Astrocyte (in vitro differentiated cells and primary cell): ENCODE measurements around the gene LIN7A.

Source experiments
- EZH2 ChIP-seq: IDR thresholded peaks from 2 replicates; pipeline ENCODE4 v1.6.1; 2012; ENCODE audit warnings: mild to moderate bottlenecking, low read length, inconsistent platforms; ENCODE audit not compliant: insufficient read depth
- TF ChIP-seq, protein P1 (sequence below): IDR thresholded peaks from 2 replicates; pipeline ENCODE4 v1.5.1; 2011; ENCODE audit warnings: low read depth, mild to moderate bottlenecking, inconsistent platforms, low read length, moderate library complexity; ENCODE audit not compliant: insufficient read depth

GRCh38 chr12:80745851-80746505 lies 191.8 kb downstream of the LIN7A start:
- TF ChIP-seq EZH2, result no peak
- TF ChIP-seq, protein P1, sequence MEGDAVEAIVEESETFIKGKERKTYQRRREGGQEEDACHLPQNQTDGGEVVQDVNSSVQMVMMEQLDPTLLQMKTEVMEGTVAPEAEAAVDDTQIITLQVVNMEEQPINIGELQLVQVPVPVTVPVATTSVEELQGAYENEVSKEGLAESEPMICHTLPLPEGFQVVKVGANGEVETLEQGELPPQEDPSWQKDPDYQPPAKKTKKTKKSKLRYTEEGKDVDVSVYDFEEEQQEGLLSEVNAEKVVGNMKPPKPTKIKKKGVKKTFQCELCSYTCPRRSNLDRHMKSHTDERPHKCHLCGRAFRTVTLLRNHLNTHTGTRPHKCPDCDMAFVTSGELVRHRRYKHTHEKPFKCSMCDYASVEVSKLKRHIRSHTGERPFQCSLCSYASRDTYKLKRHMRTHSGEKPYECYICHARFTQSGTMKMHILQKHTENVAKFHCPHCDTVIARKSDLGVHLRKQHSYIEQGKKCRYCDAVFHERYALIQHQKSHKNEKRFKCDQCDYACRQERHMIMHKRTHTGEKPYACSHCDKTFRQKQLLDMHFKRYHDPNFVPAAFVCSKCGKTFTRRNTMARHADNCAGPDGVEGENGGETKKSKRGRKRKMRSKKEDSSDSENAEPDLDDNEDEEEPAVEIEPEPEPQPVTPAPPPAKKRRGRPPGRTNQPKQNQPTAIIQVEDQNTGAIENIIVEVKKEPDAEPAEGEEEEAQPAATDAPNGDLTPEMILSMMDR, result no peak
